Astrocyte of the spinal cord (primary cell): ENCODE results near the gene EPB41L1.

Source experiments
- DNase-seq: peaks from one replicate; pipeline ENCODE4 v3.0.0; 2011; ENCODE audit warnings: low read depth, low spot score
- H3K4me3 ChIP-seq: 2 replicates; pipeline ENCODE4 v1.5.1; 2011; ENCODE audit warnings: low read depth, mild to moderate bottlenecking, low read length, moderate library complexity
- CTCF ChIP-seq: IDR thresholded peaks from 2 replicates; pipeline ENCODE4 v1.5.1; 2012; ENCODE audit warnings: low read depth, mild to moderate bottlenecking, low read length, inconsistent platforms
- in situ Hi-C: cut with HindIII; loops from 2 replicates; pipeline ENCODE4 v1.10.0; 2017; ENCODE audit warnings: low sequenced_read_pairs

The EPB41L1 gene

GRCh38 chr20:36268440-36269342 lies 114.2 kb downstream of the EPB41L1 start:
- in situ Hi-C loops, result no loop called here
- no peak for TF ChIP-seq CTCF
- DNase-seq, result no peak
- no peak overlapping the region for H3K4me3 ChIP-seq

- in situ Hi-C loops, result no loop called here
- H3K4me3 ChIP-seq, result no peak overlapping the region
- TF ChIP-seq CTCF, result no peak
- DNase-seq, result no peak
These were observed 115.0 kb downstream of the EPB41L1 start for GRCh38 chr20:36269507-36269906.

GRCh38 chr20:36270744-36271638 lies 116.5 kb downstream of the EPB41L1 start:
- no peak for DNase-seq
- no peak overlapping the region for H3K4me3 ChIP-seq
- no peak for TF ChIP-seq CTCF
- in situ Hi-C loops, result no loop called here

GRCh38 chr20:36271639-36272546 lies 117.4 kb downstream of the EPB41L1 start:
- DNase-seq, result no peak
- TF ChIP-seq CTCF, result no peak
- in situ Hi-C loops, result no loop called here

GRCh38 chr20:36272547-36273220 lies 118.1 kb downstream of the EPB41L1 start:
- no peak for TF ChIP-seq CTCF
- no peak overlapping the region for H3K4me3 ChIP-seq
- DNase-seq, result no peak
- in situ Hi-C loops, result no loop called here

More at GRCh38 chr20:36271639-36272546, 117.4 kb downstream of the EPB41L1 start:
- H3K4me3 ChIP-seq, result no peak overlapping the region
